ENCODE results near the gene CDH23.

The CDH23 gene

DNA sequence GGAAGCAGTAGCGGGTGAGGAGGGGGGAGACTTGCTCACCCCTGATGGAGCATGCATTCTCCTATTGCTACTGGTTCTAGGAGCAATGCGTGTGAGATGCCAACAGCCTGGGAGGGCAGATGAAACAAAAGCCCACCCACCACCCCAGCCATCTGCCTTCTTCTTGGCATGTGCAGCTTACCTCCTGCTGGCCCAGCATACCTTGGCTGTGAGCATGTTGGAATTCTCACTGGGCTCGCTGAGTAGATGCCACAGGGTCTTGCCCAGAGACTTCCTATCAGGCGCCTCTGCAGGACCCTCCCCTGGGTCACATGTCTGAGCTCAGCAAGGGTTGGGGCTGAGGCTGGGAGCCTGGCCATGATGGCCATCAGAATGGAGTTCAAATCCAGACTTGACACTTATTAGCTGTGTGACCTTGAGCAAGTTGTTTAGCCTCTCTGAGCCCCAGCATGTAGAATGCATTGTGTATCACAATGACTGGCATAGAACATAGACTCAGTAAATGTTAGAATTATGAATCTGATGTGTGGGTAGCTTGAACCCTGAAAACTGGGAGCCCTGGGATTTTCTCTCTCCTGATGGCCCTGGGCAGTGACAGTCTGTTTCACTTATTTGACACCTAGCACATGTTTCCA, 38.2 kb downstream of the CDH23 start:
- TF ChIP-seq, protein P1, sequence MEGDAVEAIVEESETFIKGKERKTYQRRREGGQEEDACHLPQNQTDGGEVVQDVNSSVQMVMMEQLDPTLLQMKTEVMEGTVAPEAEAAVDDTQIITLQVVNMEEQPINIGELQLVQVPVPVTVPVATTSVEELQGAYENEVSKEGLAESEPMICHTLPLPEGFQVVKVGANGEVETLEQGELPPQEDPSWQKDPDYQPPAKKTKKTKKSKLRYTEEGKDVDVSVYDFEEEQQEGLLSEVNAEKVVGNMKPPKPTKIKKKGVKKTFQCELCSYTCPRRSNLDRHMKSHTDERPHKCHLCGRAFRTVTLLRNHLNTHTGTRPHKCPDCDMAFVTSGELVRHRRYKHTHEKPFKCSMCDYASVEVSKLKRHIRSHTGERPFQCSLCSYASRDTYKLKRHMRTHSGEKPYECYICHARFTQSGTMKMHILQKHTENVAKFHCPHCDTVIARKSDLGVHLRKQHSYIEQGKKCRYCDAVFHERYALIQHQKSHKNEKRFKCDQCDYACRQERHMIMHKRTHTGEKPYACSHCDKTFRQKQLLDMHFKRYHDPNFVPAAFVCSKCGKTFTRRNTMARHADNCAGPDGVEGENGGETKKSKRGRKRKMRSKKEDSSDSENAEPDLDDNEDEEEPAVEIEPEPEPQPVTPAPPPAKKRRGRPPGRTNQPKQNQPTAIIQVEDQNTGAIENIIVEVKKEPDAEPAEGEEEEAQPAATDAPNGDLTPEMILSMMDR (IDR thresholded peaks at IDR 0.05; ENCODE audit: insufficient read depth, low read length, poor library complexity, severe bottlenecking), result no peak
- no peak for DNase-seq (ENCODE audit: extremely low read depth, insufficient read length)
- Histone ChIP-seq H3K36me3 (ENCODE audit: control insufficient read depth, insufficient read depth, low read length) (no peaks in the 10 kb centered on the region), H3K27me3 (replicated peaks; ENCODE audit: control insufficient read depth, insufficient read depth, low read length) (no peaks in the 10 kb centered on the region; the same call in 1 of the 2 replicates), H3K4me3 (replicated peaks; ENCODE audit: low read depth, low read length) (no peak overlapping the region)

DNA sequence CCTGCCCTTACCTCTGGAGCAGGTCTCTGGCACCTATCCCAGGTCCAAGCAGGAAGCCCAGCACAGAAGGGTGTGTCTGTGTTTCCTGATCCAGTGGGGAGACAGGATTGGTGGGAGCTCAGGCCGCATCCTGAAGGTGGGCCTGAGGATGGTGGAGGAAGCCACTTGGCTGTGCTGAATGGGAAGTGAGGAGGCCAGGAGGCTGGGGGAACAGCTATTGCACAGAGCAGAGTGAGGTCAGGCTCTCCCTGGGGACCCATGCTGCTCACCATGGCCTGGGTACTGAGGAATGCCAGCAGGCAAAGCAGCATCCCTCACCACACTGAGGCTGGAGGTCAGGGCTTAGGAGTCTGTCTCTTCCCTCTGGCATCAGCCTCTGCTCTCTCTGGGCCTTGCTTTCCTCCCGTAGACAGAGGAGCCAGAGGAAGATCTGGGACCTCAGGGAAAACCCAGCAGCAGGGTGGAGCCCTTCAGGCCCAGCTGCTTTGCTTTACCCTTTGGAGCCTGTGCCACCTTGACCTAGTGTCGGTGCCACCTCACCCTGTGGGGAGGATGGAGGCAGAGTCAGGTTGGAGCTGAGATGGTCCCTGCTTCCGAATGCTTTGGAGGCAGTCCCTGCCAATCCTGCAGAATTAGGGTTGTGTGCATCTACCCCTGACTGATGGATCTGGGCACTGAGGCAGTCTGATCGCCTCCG, 39.0 kb downstream of the CDH23 start:
- Histone ChIP-seq H3K4me3 (replicated peaks; ENCODE audit: low read depth, low read length) (no peak overlapping the region), H3K36me3 (ENCODE audit: control insufficient read depth, insufficient read depth, low read length) (no peaks in the 10 kb centered on the region), H3K27me3 (replicated peaks; ENCODE audit: control insufficient read depth, insufficient read depth, low read length) (no peaks in the 10 kb centered on the region; the same call in 1 of the 2 replicates)
- TF ChIP-seq, protein P1 (IDR thresholded peaks at IDR 0.05; ENCODE audit: insufficient read depth, low read length, poor library complexity, severe bottlenecking), result no peak
- DNase-seq (ENCODE audit: extremely low read depth, insufficient read length), result no peak

DNA sequence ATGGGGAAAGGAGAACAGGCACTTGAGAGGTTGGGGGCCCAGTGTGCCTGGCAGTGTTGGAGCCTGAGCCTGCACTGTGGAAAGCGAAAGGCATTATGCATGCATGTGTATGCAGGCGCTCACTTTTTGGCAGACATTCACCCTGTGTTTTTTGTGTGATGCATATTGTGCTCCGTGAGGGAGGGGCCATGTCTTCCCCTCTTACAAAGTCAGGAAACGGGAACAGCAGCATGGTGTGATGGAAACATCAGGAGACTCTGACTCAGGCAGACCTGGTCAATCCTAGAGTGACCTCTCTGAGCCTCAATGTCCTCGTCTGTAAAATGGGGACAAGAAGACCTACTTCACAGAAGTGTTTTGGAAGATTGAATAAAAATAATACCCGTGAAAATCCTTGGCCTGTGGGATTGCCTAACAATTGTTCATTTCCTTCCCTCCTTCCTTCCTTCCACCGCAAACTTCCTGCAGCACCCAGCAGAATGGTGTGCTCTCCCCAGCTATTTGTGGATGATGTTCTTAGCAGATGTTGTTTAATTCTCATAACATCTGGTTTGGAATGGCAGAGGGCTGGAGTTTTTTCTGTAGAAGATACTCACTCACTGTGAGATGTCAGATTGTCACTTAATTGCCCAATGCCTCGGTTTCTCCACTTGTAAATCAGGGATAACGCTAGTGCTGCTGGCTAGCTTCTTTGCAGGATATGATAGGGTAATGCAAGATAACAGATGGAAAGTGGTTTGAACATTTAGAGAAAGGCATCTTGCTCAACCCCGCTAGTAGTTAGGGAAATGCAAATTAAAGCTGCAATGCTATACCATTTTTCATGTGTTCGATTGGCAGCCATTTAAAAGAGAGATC, 39.8 kb downstream of the CDH23 start:
- H3K4me3 ChIP-seq (replicated peaks; ENCODE audit: low read depth, low read length), result no peak overlapping the region
- no peak for DNase-seq (ENCODE audit: extremely low read depth, insufficient read length)

DNA sequence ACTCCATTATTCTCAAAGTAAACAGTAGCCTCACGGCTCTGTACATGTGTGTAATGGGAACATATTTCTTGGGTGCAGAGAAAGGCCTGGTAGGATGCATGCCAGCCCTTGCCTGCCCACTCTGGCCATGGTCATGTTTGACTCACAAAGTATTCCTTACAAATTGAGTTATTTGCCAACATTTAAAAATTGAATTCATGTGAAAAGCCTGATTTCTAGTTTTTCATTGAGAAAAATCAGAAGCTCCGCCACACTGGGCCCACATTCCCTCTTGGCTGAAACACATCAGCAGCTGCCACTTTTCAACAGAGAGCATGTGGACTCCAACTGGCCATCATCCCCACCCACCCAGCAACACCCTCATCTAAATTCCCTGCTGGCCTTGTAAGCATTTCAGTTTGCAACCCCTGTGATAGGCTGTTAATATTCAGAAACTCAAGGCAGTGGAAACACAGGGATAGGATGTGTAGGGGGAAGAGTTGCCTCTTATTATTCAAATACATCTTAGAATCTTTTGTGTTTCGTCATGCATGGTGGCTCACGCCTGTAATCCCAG, 40.9 kb downstream of the CDH23 start:
- TF ChIP-seq, protein P1 (IDR thresholded peaks at IDR 0.05; ENCODE audit: insufficient read depth, low read length, poor library complexity, severe bottlenecking), result no peak
- no peaks in the 10 kb centered on the region; the same call in none of the 2 replicates for H3K27me3 ChIP-seq (replicated peaks; ENCODE audit: control insufficient read depth, insufficient read depth, low read length)
- H3K36me3 ChIP-seq (ENCODE audit: control insufficient read depth, insufficient read depth, low read length), result no peaks in the 10 kb centered on the region
- DNase-seq (ENCODE audit: extremely low read depth, insufficient read length), result no peak
- H3K4me3 ChIP-seq (replicated peaks; ENCODE audit: low read depth, low read length), result no peak overlapping the region

More for the DNA sequence above, 39.8 kb downstream of the CDH23 start:
- H3K27me3 ChIP-seq (replicated peaks; ENCODE audit: control insufficient read depth, insufficient read depth, low read length), result no peaks in the 10 kb centered on the region; the same call in 1 of the 2 replicates
- TF ChIP-seq, protein P1 (IDR thresholded peaks at IDR 0.05; ENCODE audit: insufficient read depth, low read length, poor library complexity, severe bottlenecking), result no peak
- H3K36me3 ChIP-seq (ENCODE audit: control insufficient read depth, insufficient read depth, low read length), result no peaks in the 10 kb centered on the region

DNA sequence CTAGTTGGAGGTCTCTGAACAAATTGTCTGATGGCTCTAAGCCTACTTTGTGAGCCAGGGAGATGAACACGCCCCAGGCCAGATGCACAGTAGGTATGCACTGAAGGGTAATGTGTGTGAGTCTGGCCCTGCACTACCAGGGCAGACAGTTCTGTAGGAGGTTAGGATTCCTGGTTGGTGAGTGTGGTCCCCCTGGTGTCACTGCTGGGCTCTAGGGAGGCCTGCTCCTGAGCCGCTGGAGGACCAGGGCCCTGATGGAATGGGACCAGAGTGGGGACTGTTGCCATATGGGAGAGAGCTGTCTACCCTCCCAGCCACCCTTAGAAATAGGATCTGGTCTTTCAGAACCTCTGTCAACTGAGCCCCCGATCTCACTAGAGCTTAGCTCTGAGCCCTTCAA, 42.0 kb downstream of the CDH23 start:
- no peaks in the 10 kb centered on the region for H3K36me3 ChIP-seq (ENCODE audit: control insufficient read depth, insufficient read depth, low read length)
- no peaks in the 10 kb centered on the region; the same call in none of the 2 replicates for H3K27me3 ChIP-seq (replicated peaks; ENCODE audit: control insufficient read depth, insufficient read depth, low read length)
- no peak for DNase-seq (ENCODE audit: extremely low read depth, insufficient read length)
- no peak overlapping the region for H3K4me3 ChIP-seq (replicated peaks; ENCODE audit: low read depth, low read length)
- TF ChIP-seq, protein P1 (IDR thresholded peaks at IDR 0.05; ENCODE audit: insufficient read depth, low read length, poor library complexity, severe bottlenecking), result no peak
